ENCODE measurements around the gene SERPINA12. TPM values are rescaled to one million over a fixed set of nuclear protein-coding genes. Genes with fewer than 3 reads are reported as not detected.

The SERPINA12 gene
- total and polyA plus RNA-seq, 2 of the 13 experiments (the other 11 are each of a cell fraction or from before 2014, with no cell fraction given): 0.08 TPM; not detected in 1

DNA sequence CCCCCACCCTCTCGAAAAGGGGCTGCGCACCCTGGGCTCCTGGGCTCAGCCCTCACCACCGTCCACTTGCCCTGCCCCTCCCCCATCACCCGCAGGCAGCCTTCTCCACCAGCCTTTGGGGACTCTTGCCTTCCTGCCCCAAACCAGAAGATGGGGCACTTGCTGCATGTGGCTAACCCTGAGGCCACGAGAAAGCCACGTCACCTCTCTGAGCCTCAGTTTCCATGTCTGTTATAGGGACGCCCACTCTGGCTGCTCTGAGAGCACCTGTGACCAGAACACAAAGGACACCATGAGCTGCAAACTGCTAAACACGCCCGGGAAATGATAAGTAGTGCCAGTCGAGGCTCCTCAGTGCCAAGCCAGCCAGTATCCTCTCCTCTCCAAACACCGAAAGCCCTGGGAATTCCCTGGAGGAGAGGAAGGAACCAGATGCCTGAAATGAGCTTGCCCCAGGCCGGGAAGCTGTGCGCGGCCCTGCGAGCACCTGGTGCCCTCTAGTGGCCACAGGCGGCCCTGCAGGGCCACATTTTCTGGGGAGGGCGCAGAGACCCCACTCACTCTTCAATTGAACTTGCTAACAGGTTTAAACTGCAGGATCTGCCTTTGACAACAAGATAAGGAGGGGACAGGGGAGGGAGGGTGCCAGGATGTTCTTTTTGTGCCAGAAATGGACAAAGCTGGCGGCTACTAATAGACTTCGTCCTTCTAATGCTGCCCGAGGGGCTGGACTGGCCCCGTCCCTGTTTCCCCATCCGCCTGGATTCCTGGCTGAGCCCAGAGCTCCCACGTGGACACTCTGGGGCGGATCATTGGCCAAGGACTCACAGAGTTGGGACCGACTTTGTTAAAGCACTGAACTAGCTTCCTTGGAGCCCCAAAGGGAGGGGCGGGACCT, 23.1 kb downstream of the SERPINA12 start (continued):
- TF ChIP-seq, protein P1, sequence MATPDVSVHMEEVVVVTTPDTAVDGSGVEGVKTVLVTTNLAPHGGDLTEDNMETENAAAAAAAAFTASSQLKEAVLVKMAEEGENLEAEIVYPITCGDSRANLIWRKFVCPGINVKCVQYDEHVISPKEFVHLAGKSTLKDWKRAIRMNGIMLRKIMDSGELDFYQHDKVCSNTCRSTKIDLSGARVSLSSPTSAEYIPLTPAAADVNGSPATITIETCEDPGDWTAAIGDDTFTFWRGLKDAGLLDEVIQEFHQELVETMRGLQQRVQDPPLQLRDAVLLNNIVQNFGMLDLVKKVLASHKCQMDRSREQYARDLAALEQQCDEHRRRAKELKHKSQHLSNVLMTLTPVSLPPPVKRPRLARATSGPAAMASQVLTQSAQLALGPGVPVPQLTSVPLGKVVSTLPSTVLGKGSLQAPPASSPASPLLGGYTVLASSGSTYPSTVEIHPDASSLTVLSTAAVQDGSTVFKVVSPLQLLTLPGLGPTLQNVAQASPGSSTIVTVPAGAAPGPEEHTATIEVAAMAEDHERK (CRISPR knock-in tag; IDR thresholded peaks at IDR 0.05; ENCODE audit: low read depth): no peak
- TF ChIP-seq ZBTB21 (CRISPR knock-in tag; IDR thresholded peaks at IDR 0.05) (no peak), ZNF687 (CRISPR knock-in tag; IDR thresholded peaks at IDR 0.05) (peak; percentile 96), ATF1 (CRISPR knock-in tag; IDR thresholded peaks at IDR 0.05) (no peak), ARID5B (CRISPR knock-in tag; IDR thresholded peaks at IDR 0.05) (peak; percentile 21; the same call in 1 of the 2 replicates), ZNF33B (CRISPR knock-in tag; IDR thresholded peaks at IDR 0.05) (no peak), MXD3 (CRISPR knock-in tag; IDR thresholded peaks at IDR 0.05) (0 out of 2 replicates have a peak, but pooled peaks have one; percentile 36)
- TF ChIP-seq, protein P2, sequence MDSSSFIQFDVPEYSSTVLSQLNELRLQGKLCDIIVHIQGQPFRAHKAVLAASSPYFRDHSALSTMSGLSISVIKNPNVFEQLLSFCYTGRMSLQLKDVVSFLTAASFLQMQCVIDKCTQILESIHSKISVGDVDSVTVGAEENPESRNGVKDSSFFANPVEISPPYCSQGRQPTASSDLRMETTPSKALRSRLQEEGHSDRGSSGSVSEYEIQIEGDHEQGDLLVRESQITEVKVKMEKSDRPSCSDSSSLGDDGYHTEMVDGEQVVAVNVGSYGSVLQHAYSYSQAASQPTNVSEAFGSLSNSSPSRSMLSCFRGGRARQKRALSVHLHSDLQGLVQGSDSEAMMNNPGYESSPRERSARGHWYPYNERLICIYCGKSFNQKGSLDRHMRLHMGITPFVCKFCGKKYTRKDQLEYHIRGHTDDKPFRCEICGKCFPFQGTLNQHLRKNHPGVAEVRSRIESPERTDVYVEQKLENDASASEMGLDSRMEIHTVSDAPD (CRISPR knock-in tag; IDR thresholded peaks at IDR 0.05): 0 out of 2 replicates have a peak, but pooled peaks have one; percentile 24
- TF ChIP-seq, protein P3, sequence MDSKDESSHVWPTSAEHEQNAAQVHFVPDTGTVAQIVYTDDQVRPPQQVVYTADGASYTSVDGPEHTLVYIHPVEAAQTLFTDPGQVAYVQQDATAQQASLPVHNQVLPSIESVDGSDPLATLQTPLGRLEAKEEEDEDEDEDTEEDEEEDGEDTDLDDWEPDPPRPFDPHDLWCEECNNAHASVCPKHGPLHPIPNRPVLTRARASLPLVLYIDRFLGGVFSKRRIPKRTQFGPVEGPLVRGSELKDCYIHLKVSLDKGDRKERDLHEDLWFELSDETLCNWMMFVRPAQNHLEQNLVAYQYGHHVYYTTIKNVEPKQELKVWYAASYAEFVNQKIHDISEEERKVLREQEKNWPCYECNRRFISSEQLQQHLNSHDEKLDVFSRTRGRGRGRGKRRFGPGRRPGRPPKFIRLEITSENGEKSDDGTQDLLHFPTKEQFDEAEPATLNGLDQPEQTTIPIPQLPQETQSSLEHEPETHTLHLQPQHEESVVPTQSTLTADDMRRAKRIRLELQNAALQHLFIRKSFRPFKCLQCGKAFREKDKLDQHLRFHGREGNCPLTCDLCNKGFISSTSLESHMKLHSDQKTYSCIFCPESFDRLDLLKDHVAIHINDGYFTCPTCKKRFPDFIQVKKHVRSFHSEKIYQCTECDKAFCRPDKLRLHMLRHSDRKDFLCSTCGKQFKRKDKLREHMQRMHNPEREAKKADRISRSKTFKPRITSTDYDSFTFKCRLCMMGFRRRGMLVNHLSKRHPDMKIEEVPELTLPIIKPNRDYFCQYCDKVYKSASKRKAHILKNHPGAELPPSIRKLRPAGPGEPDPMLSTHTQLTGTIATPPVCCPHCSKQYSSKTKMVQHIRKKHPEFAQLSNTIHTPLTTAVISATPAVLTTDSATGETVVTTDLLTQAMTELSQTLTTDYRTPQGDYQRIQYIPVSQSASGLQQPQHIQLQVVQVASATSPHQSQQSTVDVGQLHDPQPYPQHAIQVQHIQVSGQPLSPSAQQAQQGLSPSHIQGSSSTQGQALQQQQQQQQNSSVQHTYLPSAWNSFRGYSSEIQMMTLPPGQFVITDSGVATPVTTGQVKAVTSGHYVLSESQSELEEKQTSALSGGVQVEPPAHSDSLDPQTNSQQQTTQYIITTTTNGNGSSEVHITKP (CRISPR knock-in tag; IDR thresholded peaks at IDR 0.05; ENCODE audit: low read depth): no peak

All from HepG2 (cell line).